Measurements from ENCODE around the gene AAR2.

Gene AAR2

GRCh38 chr20:36285746-36286447, 49.6 kb downstream of the AAR2 start:
- DNase-seq, result no peak

GRCh38 chr20:36297656-36298055, 61.4 kb downstream of the AAR2 start:
- no peak for DNase-seq

DNA sequence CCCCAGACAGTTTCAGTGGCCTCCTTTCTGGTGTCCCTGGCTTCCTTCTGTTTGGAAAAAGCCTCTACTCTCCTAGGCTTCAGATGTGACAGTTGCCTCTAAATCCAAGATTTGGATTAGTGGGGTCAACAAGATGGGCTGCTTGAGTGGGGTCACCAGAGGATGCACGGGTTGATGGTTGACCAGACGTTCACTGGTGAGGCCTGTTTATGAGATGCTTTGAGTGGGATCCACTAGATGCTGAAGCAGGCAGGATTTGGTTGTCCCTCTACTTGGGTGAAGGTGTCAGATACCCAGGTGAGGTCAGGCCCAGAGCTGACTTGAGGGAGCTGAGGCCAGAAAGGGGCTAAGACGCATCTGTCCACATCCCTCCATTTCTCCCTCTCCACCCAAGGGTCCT, 61.8 kb downstream of the AAR2 start:
- no peak for DNase-seq

- no peak for DNase-seq
Measured at GRCh38 chr20:36298795-36299339, 62.6 kb downstream of the AAR2 start.

DNA sequence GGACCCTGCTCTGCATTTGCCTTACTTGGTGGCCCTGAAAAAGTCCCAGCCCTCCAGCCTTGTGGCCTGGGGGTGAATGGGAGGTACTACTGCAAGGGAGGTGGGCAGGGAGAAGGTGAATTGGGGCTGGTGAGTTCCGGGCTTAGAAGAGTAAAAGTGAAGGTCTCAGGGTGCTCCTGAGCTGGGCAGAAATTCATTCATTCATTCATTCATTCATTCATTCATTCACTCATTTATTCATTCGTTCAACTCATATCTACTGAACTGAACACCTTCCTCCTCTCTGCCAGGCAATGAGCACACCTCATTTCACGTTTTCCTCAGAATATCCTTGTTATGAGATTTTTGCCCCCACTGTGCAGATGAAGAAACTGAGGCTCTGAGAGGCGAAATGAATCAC, 63.2 kb downstream of the AAR2 start:
- no peak for DNase-seq

- DNase-seq, result no peak
Measured at GRCh38 chr20:36301359-36302119, 65.3 kb downstream of the AAR2 start.

GRCh38 chr20:36303020-36303595, 66.8 kb downstream of the AAR2 start:
- no peak for DNase-seq

- DNase-seq, result no peak
Measured at GRCh38 chr20:36303831-36304230, 67.6 kb downstream of the AAR2 start.

DNA sequence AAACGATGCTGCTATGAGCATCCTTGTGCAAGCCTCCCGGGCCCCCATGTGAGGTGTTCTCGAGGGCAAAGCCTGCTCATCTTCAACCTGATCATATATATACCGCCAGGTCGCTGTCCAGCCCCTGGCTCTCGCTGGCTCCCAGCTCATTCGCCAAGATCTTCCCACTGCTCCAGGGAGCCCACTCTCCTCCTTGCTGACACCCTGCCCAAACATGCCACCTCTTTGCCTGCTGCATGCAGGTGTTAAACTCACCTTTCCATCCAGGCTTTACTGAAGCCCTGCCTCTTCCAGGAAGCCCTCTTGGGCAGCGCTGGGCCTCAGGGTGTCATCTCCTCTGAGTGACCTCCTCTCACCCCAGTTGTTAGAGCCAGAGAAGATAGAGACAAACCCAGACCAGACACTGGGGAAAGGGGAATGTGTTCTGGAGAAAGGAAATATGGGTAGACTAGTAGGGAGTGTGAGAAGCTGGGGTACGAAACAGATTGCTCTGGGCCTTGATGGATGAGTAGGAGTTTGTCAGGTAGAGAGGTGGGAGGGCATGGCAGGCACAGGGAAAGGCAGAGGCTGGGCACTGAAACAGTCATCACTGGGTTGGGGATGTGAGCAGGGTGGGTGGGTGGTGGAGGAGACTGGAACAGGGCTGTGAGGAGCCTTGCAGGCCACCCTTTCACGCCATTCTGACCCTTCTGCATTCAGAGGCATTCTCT, 68.7 kb downstream of the AAR2 start:
- no peak for DNase-seq

DNA sequence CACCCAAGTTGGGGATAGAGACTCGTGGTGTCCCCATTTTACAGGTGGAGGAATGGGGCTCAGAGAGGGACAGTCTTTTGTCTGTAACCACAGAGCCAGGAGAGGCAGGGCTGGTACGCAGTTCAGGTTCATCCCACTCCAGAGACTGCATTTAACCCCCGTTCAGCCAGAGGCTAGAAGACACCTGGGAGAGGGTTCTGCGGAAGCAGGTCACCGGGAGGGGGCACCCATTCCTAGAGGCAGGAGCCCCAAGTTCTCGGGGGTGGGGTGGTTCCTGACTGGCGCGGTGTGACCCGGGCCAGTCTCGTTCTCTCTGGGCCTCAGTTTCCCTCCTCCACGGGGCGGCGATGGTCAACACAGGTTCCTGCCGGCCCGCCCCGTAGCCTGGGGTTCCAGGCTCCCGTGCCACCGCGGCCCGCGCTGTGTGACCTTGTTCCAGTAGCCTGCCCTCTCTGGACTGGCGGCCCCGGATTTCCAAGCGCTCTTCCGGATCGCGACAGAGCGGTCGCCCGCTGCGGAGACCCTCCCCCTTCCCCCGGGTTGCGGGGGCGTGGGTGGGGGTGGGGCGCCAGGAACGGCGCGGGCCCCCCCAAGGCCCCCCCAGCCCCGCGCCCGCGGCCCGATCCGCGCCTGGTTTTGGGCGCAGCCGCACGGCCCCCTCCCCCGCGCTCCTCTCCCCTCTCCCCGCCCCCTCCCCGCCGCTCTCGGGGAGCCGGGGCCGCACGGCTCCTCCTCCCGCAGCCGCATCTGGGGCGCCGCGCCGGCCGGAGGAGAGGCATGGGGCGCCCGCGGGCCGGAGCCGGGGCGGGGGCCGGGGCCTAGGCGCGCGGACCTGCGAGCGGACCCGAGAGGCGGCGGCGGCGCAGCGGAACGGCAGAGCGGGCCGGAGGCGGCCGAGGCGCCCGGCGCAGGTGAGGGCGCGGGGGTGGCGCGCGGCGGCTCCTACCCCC, 69.6 kb downstream of the AAR2 start, which contains the start of gene DLGAP4:
TSS of gene DLGAP4 (plus strand) at position 738 of the 950 bp plus-strand sequence. CDS start 125,379 bp downstream, outside the sequence.
- no peak for DNase-seq

All from NCI-H1092 treated with DMSO at 0.1 percent for 48 hours (cell line).